ENCODE measurements around the gene P2RY2. TPM values are rescaled to one million over a fixed set of nuclear protein-coding genes. Genes with fewer than 3 reads are reported as not detected.

P2RY2 gene
- total RNA-seq, 1 experiment from 2014 or later, result 2.9 TPM

DNA sequence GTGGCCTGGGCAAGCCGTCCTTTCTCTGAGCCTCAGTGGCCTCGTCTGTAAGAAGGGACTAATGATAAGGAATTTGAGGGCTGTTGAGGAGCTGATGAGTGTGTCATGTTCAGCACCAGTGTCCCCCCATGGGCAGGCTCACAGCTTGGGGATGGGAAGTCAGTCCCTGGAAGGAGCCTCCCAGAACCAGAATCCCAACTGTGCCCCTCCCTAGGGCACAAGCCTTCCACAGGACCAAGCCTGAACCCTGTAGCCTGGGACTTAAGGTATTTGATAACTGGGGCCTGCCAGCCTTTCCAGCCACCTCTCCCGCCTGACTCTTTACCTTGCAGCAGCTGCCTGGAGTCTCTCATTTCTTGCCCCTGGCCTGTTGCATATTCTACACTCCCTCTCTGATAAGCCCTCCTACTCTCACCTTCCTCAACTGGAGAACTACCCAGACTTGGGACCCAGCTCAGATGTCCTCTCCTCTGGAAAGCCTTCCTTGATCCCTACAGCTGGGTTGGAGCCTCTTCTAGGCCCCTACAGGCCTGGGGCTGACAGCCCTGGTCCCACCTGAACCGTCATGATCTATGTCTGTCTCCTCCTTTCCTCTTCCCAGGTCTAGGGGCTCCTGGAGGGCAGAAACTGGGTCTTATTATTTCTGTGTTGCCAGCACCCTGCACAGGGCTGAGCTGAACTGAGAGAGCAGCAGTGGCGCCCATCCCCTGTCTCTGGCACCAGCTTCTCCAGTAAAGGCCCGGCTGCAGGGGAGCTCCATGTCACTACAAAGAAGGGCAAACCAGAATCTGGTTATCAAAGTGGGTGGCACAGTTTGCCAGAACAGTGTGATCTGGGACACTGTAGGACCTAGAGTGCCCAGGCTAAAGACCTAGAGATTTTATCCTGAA, 1.6 kb downstream of the P2RY2 start (continued):
- TF ChIP-seq, protein P1, sequence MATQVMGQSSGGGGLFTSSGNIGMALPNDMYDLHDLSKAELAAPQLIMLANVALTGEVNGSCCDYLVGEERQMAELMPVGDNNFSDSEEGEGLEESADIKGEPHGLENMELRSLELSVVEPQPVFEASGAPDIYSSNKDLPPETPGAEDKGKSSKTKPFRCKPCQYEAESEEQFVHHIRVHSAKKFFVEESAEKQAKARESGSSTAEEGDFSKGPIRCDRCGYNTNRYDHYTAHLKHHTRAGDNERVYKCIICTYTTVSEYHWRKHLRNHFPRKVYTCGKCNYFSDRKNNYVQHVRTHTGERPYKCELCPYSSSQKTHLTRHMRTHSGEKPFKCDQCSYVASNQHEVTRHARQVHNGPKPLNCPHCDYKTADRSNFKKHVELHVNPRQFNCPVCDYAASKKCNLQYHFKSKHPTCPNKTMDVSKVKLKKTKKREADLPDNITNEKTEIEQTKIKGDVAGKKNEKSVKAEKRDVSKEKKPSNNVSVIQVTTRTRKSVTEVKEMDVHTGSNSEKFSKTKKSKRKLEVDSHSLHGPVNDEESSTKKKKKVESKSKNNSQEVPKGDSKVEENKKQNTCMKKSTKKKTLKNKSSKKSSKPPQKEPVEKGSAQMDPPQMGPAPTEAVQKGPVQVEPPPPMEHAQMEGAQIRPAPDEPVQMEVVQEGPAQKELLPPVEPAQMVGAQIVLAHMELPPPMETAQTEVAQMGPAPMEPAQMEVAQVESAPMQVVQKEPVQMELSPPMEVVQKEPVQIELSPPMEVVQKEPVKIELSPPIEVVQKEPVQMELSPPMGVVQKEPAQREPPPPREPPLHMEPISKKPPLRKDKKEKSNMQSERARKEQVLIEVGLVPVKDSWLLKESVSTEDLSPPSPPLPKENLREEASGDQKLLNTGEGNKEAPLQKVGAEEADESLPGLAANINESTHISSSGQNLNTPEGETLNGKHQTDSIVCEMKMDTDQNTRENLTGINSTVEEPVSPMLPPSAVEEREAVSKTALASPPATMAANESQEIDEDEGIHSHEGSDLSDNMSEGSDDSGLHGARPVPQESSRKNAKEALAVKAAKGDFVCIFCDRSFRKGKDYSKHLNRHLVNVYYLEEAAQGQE (IDR thresholded peaks at IDR 0.05; ENCODE audit: low read depth), result no peak
- no peak for TF ChIP-seq SIN3A (IDR thresholded peaks at IDR 0.05; ENCODE audit: low read depth)
- no peak for TF ChIP-seq EGR1 (IDR thresholded peaks at IDR 0.05; ENCODE audit: low read depth)
- no peak for TF ChIP-seq SRF (IDR thresholded peaks at IDR 0.05; ENCODE audit: low read depth)

DNA sequence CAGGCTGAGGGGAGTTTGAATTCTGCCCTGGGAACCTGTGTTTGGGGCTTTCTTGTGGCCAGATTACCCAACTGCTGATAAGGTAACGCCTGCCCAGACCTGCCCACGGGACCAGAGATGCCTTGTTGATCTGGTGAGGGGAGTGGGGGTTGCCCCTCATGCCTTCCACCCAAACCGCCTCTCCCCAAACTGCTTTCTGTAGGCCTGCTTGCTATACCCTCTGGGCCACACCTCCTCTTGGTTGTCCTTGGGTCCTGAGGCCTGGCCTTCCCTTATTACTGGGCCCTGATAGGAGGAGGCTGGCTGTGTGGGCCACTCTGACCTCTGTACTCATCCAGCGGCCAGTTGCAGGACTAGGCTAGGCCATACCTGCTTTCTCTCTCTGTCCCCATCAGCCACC, 3.4 kb downstream of the P2RY2 start:
- ChIA-PET POLR2A (no interaction called here), RAD21 (ENCODE audit: low non-redundant PET in 1 of 2, low total read pairs in 2 of 2, uncharacterized antibody in 2 of 2, unreplicated experiment in 2 of 2) (no interaction called here), CTCF (no interaction called here)
- intact Hi-C loops (cut with micrococcal nuclease), result no loop called here
- ATAC-seq (no peak), DNase-seq (ENCODE audit: low read depth, low spot score) (no peak)
- Histone ChIP-seq H4K20me1 (ENCODE audit: insufficient read depth) (no peaks in the 10 kb centered on the region), H3K4me1 (ENCODE audit: control insufficient read depth in 1 of 2, insufficient read depth in 2 of 2, low read length in 2 of 2) (peaks cover 14 to 32% of the 10 kb centered on the region in 2 experiments), H2AFZ (ENCODE audit: low read depth, low read length, poor library complexity, severe bottlenecking) (no peak overlapping the region), H3K79me2 (ENCODE audit: insufficient read depth, low read length) (no peaks in the 10 kb centered on the region), H3K9me3 (ENCODE audit: control insufficient read depth in 1 of 2, insufficient read depth in 1 of 2, low read depth in 1 of 2, low read length in 2 of 2) (no peaks in the 10 kb centered on the region), H3K4me3 (replicated peaks in 1 of 2; ENCODE audit: low read depth in 1 of 2, low read length in 2 of 2) (no peak overlapping the region), H3K36me3 (ENCODE audit: control insufficient read depth in 1 of 2, insufficient read depth in 2 of 2, low read length in 2 of 2) (no peaks in the 10 kb centered on the region), H3K27ac (ENCODE audit: low read depth, low read length) (no peak overlapping the region), H3K4me2 (ENCODE audit: low read length) (no peak overlapping the region), H3K9ac (ENCODE audit: low read length) (no peak overlapping the region), H3K9me2 (ENCODE audit: insufficient read depth) (no peaks in the 10 kb centered on the region), H3K27me3 (ENCODE audit: insufficient read depth, low read length) (no peaks in the 10 kb centered on the region)
- BruUV-seq (replicated peaks), result no TSS peak
- TF ChIP-seq ZFX (IDR thresholded peaks at IDR 0.05) (no peak), FOSL1 (IDR thresholded peaks at IDR 0.05; ENCODE audit: low read depth) (no peak), SP1 (IDR thresholded peaks at IDR 0.05; ENCODE audit: low read depth) (no peak), YY1 (IDR thresholded peaks at IDR 0.05; ENCODE audit: extremely low read depth, insufficient replicate concordance, low read depth, low read length) (no peak), TCF7L2 (IDR thresholded peaks at IDR 0.05; ENCODE audit: borderline replicate concordance, extremely low read depth, insufficient read depth, insufficient read length) (no peak), POLR2AphosphoS5 (IDR thresholded peaks at IDR 0.05; ENCODE audit: low read depth, low read length) (no peak), CEBPB (IDR thresholded peaks at IDR 0.05; ENCODE audit: low read depth) (no peak), EZH2 (IDR thresholded peaks at IDR 0.05) (no peak), EZH2phosphoT487 (IDR thresholded peaks at IDR 0.05; ENCODE audit: borderline replicate concordance) (no peak), RAD21 (IDR thresholded peaks at IDR 0.05; ENCODE audit: low read depth) (no peak)
- TF ChIP-seq, protein P2, sequence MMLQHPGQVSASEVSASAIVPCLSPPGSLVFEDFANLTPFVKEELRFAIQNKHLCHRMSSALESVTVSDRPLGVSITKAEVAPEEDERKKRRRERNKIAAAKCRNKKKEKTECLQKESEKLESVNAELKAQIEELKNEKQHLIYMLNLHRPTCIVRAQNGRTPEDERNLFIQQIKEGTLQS (IDR thresholded peaks at IDR 0.05), result no peak
- TF ChIP-seq, protein P3, sequence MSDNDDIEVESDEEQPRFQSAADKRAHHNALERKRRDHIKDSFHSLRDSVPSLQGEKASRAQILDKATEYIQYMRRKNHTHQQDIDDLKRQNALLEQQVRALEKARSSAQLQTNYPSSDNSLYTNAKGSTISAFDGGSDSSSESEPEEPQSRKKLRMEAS (IDR thresholded peaks at IDR 0.05), result no peak

All from HCT116 (cell line).